CD4-positive, alpha-beta memory T cell (primary cell): Measurements from ENCODE around the gene ROBO1. TPM values are rescaled to one million over a fixed set of nuclear protein-coding genes. Genes with fewer than 3 reads are reported as not detected.

Experiments
- CTCF ChIA-PET: fragments of 350-600 bp; sonication (Branson Sonifier 250); formaldehyde crosslinking; loops from one replicate; lab custom pipeline; 2021; ENCODE audit warnings: inconsistent platforms; ENCODE audit not compliant: partially characterized antibody; lab: Charles Lee
- POLR2A ChIA-PET: fragments of 350-600 bp; sonication (Branson Sonifier 250); formaldehyde crosslinking; loops from one replicate; lab custom pipeline; 2021; ENCODE audit not compliant: partially characterized antibody; lab: Charles Lee
- DNase-seq, 5 donors: peaks; one replicate each; pipeline versions ENCODE4 v3.0.0 to v3.0.0-alpha.2; 2020 to 2022; ENCODE audit warnings: mixed read lengths in 1 of 5
- H3K27ac ChIP-seq: one replicate; pipeline ENCODE4 v1.7.0; 2013; ENCODE audit warnings: low read depth, low read length
- H3K27me3 ChIP-seq: 2 replicates; pipeline ENCODE4 v1.7.0; 2013; ENCODE audit warnings: mild to moderate bottlenecking, low read length, moderate library complexity; ENCODE audit not compliant: insufficient read depth
- H3K36me3 ChIP-seq: 2 replicates; pipeline ENCODE4 v1.7.0; 2013; ENCODE audit warnings: mild to moderate bottlenecking, low read length, moderate library complexity; ENCODE audit not compliant: insufficient read depth
- H3K4me1 ChIP-seq: 2 replicates; pipeline ENCODE4 v1.7.0; 2013; ENCODE audit warnings: mild to moderate bottlenecking, low read length, moderate library complexity; ENCODE audit not compliant: insufficient read depth
- H3K4me3 ChIP-seq, 2 donors: one replicate each; pipeline ENCODE4 v1.7.0; 2013; ENCODE audit warnings: low read length in 2 of 2, mild to moderate bottlenecking in 1 of 2
- H3K9me3 ChIP-seq, 2 donors: one replicate each; pipeline ENCODE4 v1.7.0; 2013; ENCODE audit warnings: low read length in 2 of 2, control low read depth in 1 of 2; ENCODE audit not compliant: control insufficient read depth in 1 of 2
- H3K27ac Mint-ChIP-seq, 7 donors: one replicate each; pipeline ENCODE4 v1.8.0; 2020 to 2021; ENCODE audit warnings: mixed read lengths in 7 of 7, mild to moderate bottlenecking in 6 of 7, inconsistent platforms in 3 of 7, moderate library complexity in 3 of 7
- H3K27me3 Mint-ChIP-seq, 2 donors: one replicate each; pipeline ENCODE4 v1.8.0; 2020 to 2021; ENCODE audit warnings: mixed read lengths in 2 of 2
- H3K36me3 Mint-ChIP-seq, 2 donors: one replicate each; pipeline ENCODE4 v1.8.0; 2020 to 2021; ENCODE audit warnings: mixed read lengths in 2 of 2, inconsistent platforms in 1 of 2, mild to moderate bottlenecking in 1 of 2
- H3K4me1 Mint-ChIP-seq, 4 donors: one replicate each; pipeline ENCODE4 v1.8.0; 2020 to 2021; ENCODE audit warnings: mixed read lengths in 4 of 4, mild to moderate bottlenecking in 1 of 4
- H3K4me3 Mint-ChIP-seq, 8 donors: one replicate each; pipeline ENCODE4 v1.8.0; 2020 to 2021; ENCODE audit warnings: mixed read lengths in 8 of 8, mild to moderate bottlenecking in 7 of 8, moderate library complexity in 6 of 8, inconsistent platforms in 3 of 8
- H3K9me3 Mint-ChIP-seq, 8 donors: one replicate each; pipeline ENCODE4 v1.8.0; 2020 to 2021; ENCODE audit warnings: mixed read lengths in 8 of 8, mild to moderate bottlenecking in 5 of 8, inconsistent platforms in 3 of 8, moderate library complexity in 1 of 8
- intact Hi-C: fragments of 100-400 bp; cut with micrococcal nuclease; formaldehyde crosslinking; loops from one replicate; pipeline ENCODE4 v1.15.1; 2023
- polyA plus RNA-seq, 2 donors: library from polyadenylated mRNA; unstranded; fragments of 300-500 nt; fragmentation: Illumina TruSeq; gene quantifications; one replicate each; pipeline ENCODE4 v1.2.3, GENCODE V29; 2021
- total RNA-seq, 2 experiments: library from RNA; stranded (reverse); gene quantifications; one replicate each; pipeline ENCODE4 v1.2.3, GENCODE V29; 2021

Gene ROBO1
- total and polyA plus RNA-seq, 4 experiments from 2014 or later = not detected

DNA sequence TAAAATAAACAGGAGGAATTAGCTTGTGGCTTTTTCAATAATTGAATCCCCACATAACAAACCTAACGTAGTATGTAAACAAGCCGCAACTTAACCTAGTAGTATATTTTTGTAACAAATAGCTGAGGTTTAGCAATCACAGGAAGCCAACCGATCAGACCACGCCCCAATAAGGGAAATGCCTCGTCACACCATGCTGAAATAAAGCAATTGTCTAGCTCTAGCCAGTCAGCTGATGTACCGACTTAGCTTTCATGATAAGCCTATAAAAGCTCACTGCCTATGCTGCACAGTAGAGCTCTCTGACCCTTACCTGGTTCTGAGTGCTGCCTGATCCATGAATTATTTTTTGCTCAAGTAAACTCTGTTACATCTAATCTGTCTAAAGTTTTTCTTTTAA, 208.9 kb downstream of the ROBO1 start:
- no peaks in the 10 kb centered on the region for H3K4me1 ChIP-seq
- Mint-ChIP-seq H3K4me3 (no peak overlapping the region), H3K9me3 (peaks cover 0 to 15% (median 6%) of the 10 kb centered on the region in 8 donors), H3K36me3 (no peaks in the 10 kb centered on the region), H3K27me3 (no peaks in the 10 kb centered on the region), H3K27ac (no peak overlapping the region), H3K4me1 (no peaks in the 10 kb centered on the region)
- no peak for DNase-seq
- CTCF ChIA-PET = no interaction called here
- H3K27me3 ChIP-seq = no peaks in the 10 kb centered on the region
- no peak overlapping the region for H3K27ac ChIP-seq
- H3K36me3 ChIP-seq = no peaks in the 10 kb centered on the region
- POLR2A ChIA-PET = no interaction called here
- intact Hi-C loops = no loop called here
- no peak overlapping the region for H3K4me3 ChIP-seq
- H3K9me3 ChIP-seq = no peaks in the 10 kb centered on the region

GRCh38 chr3:79555655-79556054, 212.1 kb downstream of the ROBO1 start:
- Histone ChIP-seq H3K9me3 (no peaks in the 10 kb centered on the region), H3K36me3 (no peaks in the 10 kb centered on the region), H3K27me3 (no peaks in the 10 kb centered on the region), H3K4me1 (no peaks in the 10 kb centered on the region), H3K27ac (no peak overlapping the region), H3K4me3 (no peak overlapping the region)
- H3K27me3 Mint-ChIP-seq = no peaks in the 10 kb centered on the region
- peaks cover 0 to 5% (median 2%) of the 10 kb centered on the region in 8 donors for H3K9me3 Mint-ChIP-seq
- no peaks in the 10 kb centered on the region for H3K4me1 Mint-ChIP-seq
- H3K27ac Mint-ChIP-seq = no peak overlapping the region
- intact Hi-C loops = no loop called here
- CTCF ChIA-PET = no interaction called here
- H3K36me3 Mint-ChIP-seq = no peaks in the 10 kb centered on the region
- no peak for DNase-seq
- H3K4me3 Mint-ChIP-seq = no peak overlapping the region
- POLR2A ChIA-PET = no interaction called here

GRCh38 chr3:79551997-79552396, 215.8 kb downstream of the ROBO1 start:
- no peaks in the 10 kb centered on the region for H3K36me3 Mint-ChIP-seq
- peaks cover 0 to 7% (median under 1%) of the 10 kb centered on the region in 8 donors for H3K9me3 Mint-ChIP-seq
- Histone ChIP-seq H3K27ac (no peak overlapping the region), H3K4me3 (no peak overlapping the region), H3K36me3 (no peaks in the 10 kb centered on the region), H3K9me3 (no peaks in the 10 kb centered on the region), H3K4me1 (no peaks in the 10 kb centered on the region), H3K27me3 (no peaks in the 10 kb centered on the region)
- ChIA-PET POLR2A (no interaction called here), CTCF (no interaction called here)
- H3K4me1 Mint-ChIP-seq = no peaks in the 10 kb centered on the region
- no peaks in the 10 kb centered on the region for H3K27me3 Mint-ChIP-seq
- intact Hi-C loops = no loop called here
- H3K4me3 Mint-ChIP-seq = no peak overlapping the region
- DNase-seq = no peak
- no peak overlapping the region for H3K27ac Mint-ChIP-seq

DNA sequence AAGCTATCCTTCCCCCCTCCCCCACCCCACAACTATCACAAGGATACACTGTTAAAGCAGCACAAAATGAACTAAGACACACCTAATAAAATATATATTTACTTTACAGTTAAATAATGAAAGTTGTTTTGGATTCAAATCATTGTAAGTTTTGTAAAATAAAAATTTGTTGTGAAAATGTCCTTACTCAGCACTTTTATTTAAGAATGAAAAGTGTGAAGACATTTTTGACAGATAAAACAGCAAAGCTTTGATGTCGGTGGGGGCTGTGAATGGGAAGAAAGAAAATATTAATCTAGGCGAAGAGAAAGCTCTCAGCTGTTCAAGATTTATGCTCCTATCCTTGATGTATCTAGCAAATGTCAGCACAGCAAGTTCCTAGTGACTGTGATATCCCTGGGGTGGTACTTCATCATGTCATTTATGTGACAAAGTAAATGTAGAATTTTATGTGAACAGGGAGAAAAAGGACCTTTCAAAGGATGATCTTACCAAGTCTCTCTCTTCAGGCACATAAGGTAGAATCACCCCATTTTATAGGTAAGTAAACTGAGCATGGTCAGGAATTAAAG, 216.4 kb downstream of the ROBO1 start:
- intact Hi-C loops = no loop called here
- CTCF ChIA-PET = no interaction called here

DNA sequence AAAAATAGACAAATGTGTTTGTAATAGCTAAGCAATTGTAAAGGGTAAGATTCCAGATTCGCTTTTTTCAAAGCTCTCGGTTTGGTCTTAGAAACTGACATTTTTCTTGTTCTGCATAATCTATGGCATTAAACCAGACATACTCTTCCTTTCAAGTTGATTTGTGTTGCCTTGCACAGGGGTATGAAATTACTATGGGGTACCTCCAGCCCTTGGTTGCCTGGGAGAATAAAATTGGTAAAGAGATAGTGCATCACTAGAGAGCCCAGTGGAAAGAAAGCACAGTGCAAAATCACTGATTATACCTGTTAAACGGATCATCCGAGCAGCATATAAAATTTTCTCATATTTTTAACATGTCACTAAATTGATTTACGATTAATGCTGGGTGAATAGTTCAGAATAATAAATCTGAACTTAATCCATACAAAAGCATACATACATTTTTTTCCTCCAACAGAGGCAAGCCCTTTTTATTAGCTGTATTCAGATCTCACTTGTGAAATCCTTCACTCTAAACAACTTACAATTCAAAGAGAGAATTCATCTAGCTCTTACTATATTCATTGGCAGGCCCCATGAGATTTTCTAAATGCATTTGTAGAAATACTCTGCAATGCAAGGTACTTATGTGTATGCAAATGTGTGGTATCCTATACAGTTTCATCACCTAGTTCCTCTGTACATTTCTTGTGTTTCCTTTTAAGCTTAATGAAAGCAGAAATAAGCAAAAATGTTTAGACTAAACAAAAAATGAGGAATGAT, 224.4 kb downstream of the ROBO1 start:
- H3K4me3 Mint-ChIP-seq = no peak overlapping the region
- no peaks in the 10 kb centered on the region for H3K4me1 Mint-ChIP-seq
- Histone ChIP-seq H3K27me3 (no peaks in the 10 kb centered on the region), H3K4me1 (no peaks in the 10 kb centered on the region), H3K9me3 (peaks cover 0 to 4% of the 10 kb centered on the region in 2 donors), H3K36me3 (no peaks in the 10 kb centered on the region), H3K4me3 (no peak overlapping the region), H3K27ac (no peak overlapping the region)
- intact Hi-C loops = no loop called here
- ChIA-PET CTCF (no interaction called here), POLR2A (no interaction called here)
- no peaks in the 10 kb centered on the region for H3K27me3 Mint-ChIP-seq
- peaks cover 0 to 7% (median 2%) of the 10 kb centered on the region in 8 donors for H3K9me3 Mint-ChIP-seq
- H3K27ac Mint-ChIP-seq = no peak overlapping the region
- no peaks in the 10 kb centered on the region for H3K36me3 Mint-ChIP-seq
- no peak for DNase-seq

More for the DNA sequence above, 216.4 kb downstream of the ROBO1 start:
- Mint-ChIP-seq H3K4me3 (no peak overlapping the region), H3K4me1 (no peaks in the 10 kb centered on the region), H3K36me3 (no peaks in the 10 kb centered on the region), H3K27ac (no peak overlapping the region), H3K27me3 (no peaks in the 10 kb centered on the region), H3K9me3 (peaks cover 0 to 7% (median 0%) of the 10 kb centered on the region in 8 donors)
- Histone ChIP-seq H3K27me3 (no peaks in the 10 kb centered on the region), H3K4me1 (no peaks in the 10 kb centered on the region), H3K36me3 (no peaks in the 10 kb centered on the region), H3K27ac (no peak overlapping the region), H3K4me3 (no peak overlapping the region), H3K9me3 (peaks cover 0 to 2% of the 10 kb centered on the region in 2 donors)
- no peak for DNase-seq
- POLR2A ChIA-PET = no interaction called here

- Mint-ChIP-seq H3K9me3 (peaks cover 0 to 19% (median 8%) of the 10 kb centered on the region in 8 donors), H3K4me3 (no peak overlapping the region), H3K27ac (no peak overlapping the region), H3K4me1 (no peaks in the 10 kb centered on the region), H3K27me3 (no peaks in the 10 kb centered on the region), H3K36me3 (no peaks in the 10 kb centered on the region)
- H3K36me3 ChIP-seq = no peaks in the 10 kb centered on the region
- no peaks in the 10 kb centered on the region for H3K27me3 ChIP-seq
- H3K27ac ChIP-seq = no peak overlapping the region
- H3K4me1 ChIP-seq = no peaks in the 10 kb centered on the region
- H3K9me3 ChIP-seq = no peaks in the 10 kb centered on the region
- intact Hi-C loops = no loop called here
- POLR2A ChIA-PET = no interaction called here
- CTCF ChIA-PET = no interaction called here
- no peak for DNase-seq
- H3K4me3 ChIP-seq = no peak overlapping the region
These were observed 233.1 kb downstream of the ROBO1 start for GRCh38 chr3:79534727-79535126.

DNA sequence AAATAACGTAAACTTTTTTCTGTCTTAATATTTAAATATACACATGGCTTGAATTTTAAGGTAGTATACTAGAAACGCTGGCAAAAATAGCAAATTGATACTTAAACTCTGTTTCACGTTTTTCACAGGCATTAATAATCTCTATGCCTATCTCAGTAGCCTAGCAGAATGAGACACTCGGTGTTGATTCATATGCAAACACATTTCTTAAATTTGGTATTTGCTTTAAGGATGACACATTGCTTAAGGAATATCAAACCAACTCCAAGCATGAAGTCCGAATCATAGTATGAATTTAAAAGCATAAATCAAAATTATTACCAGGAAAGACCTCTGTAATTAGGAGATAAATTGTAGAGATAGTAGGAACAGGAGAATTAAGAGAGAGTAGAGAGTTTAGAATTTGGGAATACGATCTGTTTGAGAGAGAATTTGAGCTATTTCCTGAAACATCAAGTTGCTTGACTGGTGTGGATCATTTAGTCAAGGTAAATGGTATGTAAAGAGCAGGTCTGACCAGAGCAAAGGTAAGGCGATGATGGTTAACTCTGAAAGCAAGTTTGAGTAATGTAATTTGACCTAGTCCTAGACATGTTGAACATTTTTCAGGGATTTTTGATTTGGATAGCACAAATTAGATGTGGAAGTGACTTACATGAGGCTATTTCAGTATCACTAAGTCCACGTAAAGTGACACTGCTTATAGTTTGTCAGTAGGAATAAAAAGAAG, 236.1 kb downstream of the ROBO1 start:
- Mint-ChIP-seq H3K27ac (no peak overlapping the region), H3K9me3 (peaks cover 0 to 19% (median 5%) of the 10 kb centered on the region in 8 donors), H3K36me3 (no peaks in the 10 kb centered on the region), H3K4me1 (no peaks in the 10 kb centered on the region), H3K4me3 (no peak overlapping the region), H3K27me3 (no peaks in the 10 kb centered on the region)
- no peak for DNase-seq
- Histone ChIP-seq H3K4me1 (no peaks in the 10 kb centered on the region), H3K4me3 (no peak overlapping the region), H3K27ac (no peak overlapping the region), H3K27me3 (no peaks in the 10 kb centered on the region), H3K36me3 (no peaks in the 10 kb centered on the region), H3K9me3 (no peaks in the 10 kb centered on the region)
- intact Hi-C loops = no loop called here
- POLR2A ChIA-PET = no interaction called here
- CTCF ChIA-PET = no interaction called here
